Tibial nerve (tissue), 4 donors: Measurements from ENCODE around the gene NAA25. TPM values are rescaled to one million over a fixed set of nuclear protein-coding genes. Genes with fewer than 3 reads are reported as not detected.

Source experiments
- DNase-seq, 2 donors: peaks; one replicate each; pipeline ENCODE4 v3.0.0-alpha.2; 2019; ENCODE audit warnings: low spot score in 2 of 2
- H3K27ac ChIP-seq, 4 donors: fragments of 200-600 bp; sonication (generic) in 3 of 4; one replicate each; pipeline ENCODE4 v1.5.1; 2017 to 2019; ENCODE audit warnings: mild to moderate bottlenecking in 1 of 4
- H3K27me3 ChIP-seq, 2 donors: fragments of 200-600 bp; sonication (generic) in 1 of 2; one replicate each; pipeline versions ENCODE4 v1.5.1 to v1.6.0; 2017 to 2019
- H3K36me3 ChIP-seq, 3 donors: fragments of 200-600 bp; sonication (generic); one replicate each; pipeline ENCODE4 v1.5.1; 2018 to 2019
- H3K4me1 ChIP-seq, 4 donors: fragments of 200-600 bp; sonication (generic) in 3 of 4; one replicate each; pipeline ENCODE4 v1.5.1; 2017 to 2019
- H3K4me3 ChIP-seq, 4 donors: fragments of 200-600 bp; sonication (generic) in 3 of 4; one replicate each; pipeline ENCODE4 v1.5.1; 2017 to 2019; ENCODE audit warnings: mild to moderate bottlenecking in 1 of 4, moderate library complexity in 1 of 4
- H3K9me3 ChIP-seq, 4 donors: fragments of 200-600 bp; sonication (generic) in 3 of 4; one replicate each; pipeline ENCODE4 v1.5.1; 2017 to 2019
- EP300 ChIP-seq, 2 donors: sonication (generic); formaldehyde crosslinking; IDR thresholded peaks; one replicate each; pipeline ENCODE4 v1.6.1; 2017; ENCODE audit warnings: antibody characterized with exemption in 2 of 2, mild to moderate bottlenecking in 1 of 2
- POLR2A ChIP-seq, 2 donors: fragments of 450-650 bp; IDR thresholded peaks; one replicate each; pipeline ENCODE4 v1.6.1; 2017; ENCODE audit warnings: antibody characterized with exemption in 2 of 2, mild to moderate bottlenecking in 2 of 2, moderate library complexity in 2 of 2
- WGBS, 2 donors: methylation state at CpG; one replicate each; pipeline ENCODE4 v1.1.5; 2018; 5-methylcytosine and 5-hydroxymethylcytosine counted together
- total RNA-seq, 4 donors: library from RNA; depleted of rRNA; stranded (reverse); fragments of >200 nt; gene quantifications; one replicate each; pipeline ENCODE4 v1.1.0, GENCODE V29; 2016
- TF ChIP-seq, protein P1 (sequence below), 5 experiments: fragments of 200-600 bp in 3 of 5; fragments of 450-650 bp in 2 of 5; sonication (generic) in 3 of 5; IDR thresholded peaks; one replicate each; pipeline ENCODE4 v1.5.1; 2016 to 2019; ENCODE audit warnings: antibody characterized with exemption in 5 of 5, mild to moderate bottlenecking in 3 of 5, moderate library complexity in 2 of 5

Gene NAA25
- total RNA-seq, result 10 to 100 TPM; 22.7 to 40.4 (median 34.2) TPM

DNA sequence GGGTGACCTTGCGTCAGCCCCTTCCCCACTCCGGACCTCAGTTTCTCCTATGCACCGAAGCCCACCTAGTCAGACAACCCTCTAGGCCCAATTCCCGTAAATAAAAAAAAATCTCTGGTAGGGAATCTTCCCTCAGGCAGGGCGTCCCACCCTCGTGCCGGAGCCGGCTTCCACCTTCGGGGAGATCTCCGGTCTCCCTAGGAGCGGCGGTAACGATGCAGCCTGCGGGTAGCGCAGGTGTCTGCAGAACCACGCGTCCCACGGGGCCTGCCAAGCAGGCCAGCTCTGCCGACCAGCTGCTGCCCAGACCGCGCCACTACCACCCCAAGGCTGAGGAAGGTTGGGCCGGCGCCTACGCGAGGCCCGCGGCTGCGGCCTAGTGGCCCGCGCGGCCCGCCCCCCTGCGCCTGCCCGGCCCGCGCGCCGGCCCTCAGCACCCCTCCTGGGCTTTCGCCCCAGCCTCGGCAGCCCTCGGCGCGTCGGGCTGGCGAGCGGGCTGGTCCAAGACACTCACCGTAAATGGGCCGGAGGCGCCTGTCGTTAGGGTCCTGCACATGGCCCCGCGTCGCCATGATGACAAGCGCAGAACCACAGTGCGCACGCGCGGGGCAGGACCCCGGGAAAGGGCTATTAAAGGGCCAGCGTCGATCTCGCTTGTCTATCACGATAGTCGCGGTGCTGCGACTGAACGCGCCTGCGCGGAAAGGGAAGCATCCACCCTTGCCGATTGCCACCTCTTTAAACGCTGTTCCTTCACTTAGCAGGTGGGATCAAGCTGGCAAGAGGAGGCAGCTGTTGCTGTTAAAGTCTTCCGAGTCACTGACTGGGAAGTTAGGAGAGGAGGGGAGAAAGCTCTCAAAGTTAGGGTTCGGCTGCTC lies at the start of gene NAA25:
NAA25 (minus strand) TSS at position 582 of the 878 bp plus-strand sequence; CDS start at position 572, 10 bp downstream.
- Histone ChIP-seq H3K27ac (peak within 1 kb of the TSS; percentile 93 to 99 (median 95)), H3K36me3 (no peaks in the 10 kb centered on the region), H3K27me3 (no peaks in the 10 kb centered on the region), H3K4me3 (peak within 1 kb of the TSS; percentile 89 to 97 (median 94)), H3K4me1 (peaks cover 0 to 60% (median 17%) of the 10 kb centered on the region in 4 donors), H3K9me3 (no peaks in the 10 kb centered on the region)
- peak; percentile 78 to 84 for DNase-seq
- WGBS, 2 donors, result 0% methylated on average over 54 to 73 of the region's 74 CpGs
- peak in 1 of 2 donors; percentile 42 for TF ChIP-seq POLR2A (IDR thresholded peaks at IDR 0.05)
- TF ChIP-seq, protein P1, sequence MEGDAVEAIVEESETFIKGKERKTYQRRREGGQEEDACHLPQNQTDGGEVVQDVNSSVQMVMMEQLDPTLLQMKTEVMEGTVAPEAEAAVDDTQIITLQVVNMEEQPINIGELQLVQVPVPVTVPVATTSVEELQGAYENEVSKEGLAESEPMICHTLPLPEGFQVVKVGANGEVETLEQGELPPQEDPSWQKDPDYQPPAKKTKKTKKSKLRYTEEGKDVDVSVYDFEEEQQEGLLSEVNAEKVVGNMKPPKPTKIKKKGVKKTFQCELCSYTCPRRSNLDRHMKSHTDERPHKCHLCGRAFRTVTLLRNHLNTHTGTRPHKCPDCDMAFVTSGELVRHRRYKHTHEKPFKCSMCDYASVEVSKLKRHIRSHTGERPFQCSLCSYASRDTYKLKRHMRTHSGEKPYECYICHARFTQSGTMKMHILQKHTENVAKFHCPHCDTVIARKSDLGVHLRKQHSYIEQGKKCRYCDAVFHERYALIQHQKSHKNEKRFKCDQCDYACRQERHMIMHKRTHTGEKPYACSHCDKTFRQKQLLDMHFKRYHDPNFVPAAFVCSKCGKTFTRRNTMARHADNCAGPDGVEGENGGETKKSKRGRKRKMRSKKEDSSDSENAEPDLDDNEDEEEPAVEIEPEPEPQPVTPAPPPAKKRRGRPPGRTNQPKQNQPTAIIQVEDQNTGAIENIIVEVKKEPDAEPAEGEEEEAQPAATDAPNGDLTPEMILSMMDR (IDR thresholded peaks at IDR 0.05), result no peak
- peak in 1 of 2 donors; percentile 83 for TF ChIP-seq EP300 (IDR thresholded peaks at IDR 0.05)

- DNase-seq, result no peak
- Histone ChIP-seq H3K9me3 (peaks cover 0 to 19% (median 0%) of the 10 kb centered on the region in 4 donors), H3K4me1 (no peaks in the 10 kb centered on the region), H3K27ac (no peak overlapping the region), H3K36me3 (peaks cover 3 to 98% (median 52%) of the 10 kb centered on the region in 3 donors), H3K4me3 (no peak overlapping the region), H3K27me3 (no peaks in the 10 kb centered on the region)
- TF ChIP-seq POLR2A (IDR thresholded peaks at IDR 0.05), result no peak
- no peak for TF ChIP-seq EP300 (IDR thresholded peaks at IDR 0.05)
- TF ChIP-seq, protein P1 (IDR thresholded peaks at IDR 0.05), result no peak
- WGBS, 2 donors, result 91 to 93% methylated on average over 8 of the region's 8 CpGs
Observed at GRCh38 chr12:112153893-112154219, 45.3 kb upstream of the NAA25 start.

GRCh38 chr12:112153181-112153892 lies 44.8 kb upstream of the NAA25 start:
- Histone ChIP-seq H3K9me3 (peaks cover 0 to 14% (median 0%) of the 10 kb centered on the region in 4 donors), H3K4me1 (no peaks in the 10 kb centered on the region), H3K4me3 (no peak overlapping the region), H3K36me3 (peaks cover 3 to 98% (median 51%) of the 10 kb centered on the region in 3 donors), H3K27ac (no peak overlapping the region), H3K27me3 (no peaks in the 10 kb centered on the region)
- TF ChIP-seq EP300 (IDR thresholded peaks at IDR 0.05) (no peak), POLR2A (IDR thresholded peaks at IDR 0.05) (no peak)
- TF ChIP-seq, protein P1 (IDR thresholded peaks at IDR 0.05), result no peak
- no peak for DNase-seq
- WGBS, 2 donors, result 73 to 83% methylated on average over 11 of the region's 11 CpGs

- Histone ChIP-seq H3K27ac (no peak overlapping the region), H3K4me3 (no peak overlapping the region), H3K9me3 (peaks cover 0 to 2% (median 0%) of the 10 kb centered on the region in 4 donors), H3K4me1 (no peaks in the 10 kb centered on the region), H3K36me3 (peaks cover 3 to 99% (median 50%) of the 10 kb centered on the region in 3 donors), H3K27me3 (no peaks in the 10 kb centered on the region)
- no peak for DNase-seq
- TF ChIP-seq, protein P1 (IDR thresholded peaks at IDR 0.05), result no peak
- TF ChIP-seq EP300 (IDR thresholded peaks at IDR 0.05) (no peak), POLR2A (IDR thresholded peaks at IDR 0.05) (no peak)
- WGBS, 2 donors, result 94 to 95% methylated on average over 11 of the region's 11 CpGs
Observed at GRCh38 chr12:112151766-112152541, 43.4 kb upstream of the NAA25 start.
